Measurements from ENCODE around the gene OR4D10.

GRCh38 chr11:59510941-59511589 lies 38.0 kb downstream of the OR4D10 start, which contains the start of gene OR4D9:
- no peak for TF ChIP-seq POLR2A (IDR thresholded peaks at IDR 0.05)
- no peak for TF ChIP-seq CTCF (IDR thresholded peaks at IDR 0.05)

Data from thyroid gland (tissue), 4 donors.